GM18870 (cell line): ENCODE measurements around the gene PARD3.

Experiments used
- ATAC-seq: cut with Tn5 transposase; IDR thresholded peaks from one replicate; pipeline ENCODE4 v1.9.1; 2021; ENCODE audit warnings: moderate library complexity; ENCODE audit not compliant: unreplicated experiment

PARD3 gene

GRCh38 chr10:34203966-34204630, 611.0 kb downstream of the PARD3 start:
- ATAC-seq: no peak

GRCh38 chr10:34200355-34200901, 614.7 kb downstream of the PARD3 start:
- no peak for ATAC-seq

- ATAC-seq: no peak
Observed at GRCh38 chr10:34198953-34199352, 616.1 kb downstream of the PARD3 start.

GRCh38 chr10:34196058-34196433, 619.0 kb downstream of the PARD3 start:
- ATAC-seq: no peak

GRCh38 chr10:34195364-34196057, 619.6 kb downstream of the PARD3 start:
- no peak for ATAC-seq

GRCh38 chr10:34193931-34194626, 621.0 kb downstream of the PARD3 start:
- no peak for ATAC-seq

GRCh38 chr10:34192646-34193045, 622.5 kb downstream of the PARD3 start:
- ATAC-seq: no peak

GRCh38 chr10:34191406-34191805, 623.7 kb downstream of the PARD3 start:
- ATAC-seq: no peak

GRCh38 chr10:34190580-34190979, 624.5 kb downstream of the PARD3 start:
- no peak for ATAC-seq

GRCh38 chr10:34189830-34190229, 625.3 kb downstream of the PARD3 start:
- no peak for ATAC-seq

- ATAC-seq: no peak
Observed at GRCh38 chr10:34188221-34188620, 626.9 kb downstream of the PARD3 start.

GRCh38 chr10:34187201-34187600, 627.9 kb downstream of the PARD3 start:
- no peak for ATAC-seq

GRCh38 chr10:34186745-34187144, 628.4 kb downstream of the PARD3 start:
- no peak for ATAC-seq

GRCh38 chr10:34185998-34186397, 629.1 kb downstream of the PARD3 start:
- no peak for ATAC-seq

GRCh38 chr10:34184939-34185386, 630.1 kb downstream of the PARD3 start:
- ATAC-seq: no peak

GRCh38 chr10:34184397-34184796, 630.7 kb downstream of the PARD3 start:
- no peak for ATAC-seq

- no peak for ATAC-seq
Observed at GRCh38 chr10:34183016-34183796, 631.9 kb downstream of the PARD3 start.

- no peak for ATAC-seq
Observed at GRCh38 chr10:34181553-34182300, 633.4 kb downstream of the PARD3 start.

- ATAC-seq: no peak
Observed at GRCh38 chr10:34180749-34181148, 634.3 kb downstream of the PARD3 start.

- ATAC-seq: no peak
Observed at GRCh38 chr10:34179280-34179679, 635.8 kb downstream of the PARD3 start.
